Sigmoid colon (tissue), 4 donors: Measurements from ENCODE around the gene CCL4.

ENCODE experiments used
- EP300 ChIP-seq, 4 donors: sonication (generic); formaldehyde crosslinking; IDR thresholded peaks; one replicate each; pipeline ENCODE4 v1.6.1; 2017; ENCODE audit warnings: antibody characterized with exemption in 4 of 4
- POLR2A ChIP-seq, 2 donors: fragments of 450-650 bp; IDR thresholded peaks; one replicate each; pipeline ENCODE4 v1.6.1; 2016; ENCODE audit warnings: antibody characterized with exemption in 2 of 2, mild to moderate bottlenecking in 2 of 2, moderate library complexity in 2 of 2
- POLR2AphosphoS5 ChIP-seq, 4 donors: sonication (generic); formaldehyde crosslinking; IDR thresholded peaks; one replicate each; pipeline ENCODE4 v1.6.1; 2017; ENCODE audit warnings: antibody characterized with exemption in 4 of 4
- TF ChIP-seq, protein P1 (sequence below), 4 experiments: fragments of 450-650 bp in 3 of 4; fragments of 200-600 bp in 1 of 4; IDR thresholded peaks; one replicate each; pipeline ENCODE4 v1.5.1; 2016 to 2019; ENCODE audit warnings: antibody characterized with exemption in 4 of 4, mild to moderate bottlenecking in 3 of 4, moderate library complexity in 2 of 4

DNA sequence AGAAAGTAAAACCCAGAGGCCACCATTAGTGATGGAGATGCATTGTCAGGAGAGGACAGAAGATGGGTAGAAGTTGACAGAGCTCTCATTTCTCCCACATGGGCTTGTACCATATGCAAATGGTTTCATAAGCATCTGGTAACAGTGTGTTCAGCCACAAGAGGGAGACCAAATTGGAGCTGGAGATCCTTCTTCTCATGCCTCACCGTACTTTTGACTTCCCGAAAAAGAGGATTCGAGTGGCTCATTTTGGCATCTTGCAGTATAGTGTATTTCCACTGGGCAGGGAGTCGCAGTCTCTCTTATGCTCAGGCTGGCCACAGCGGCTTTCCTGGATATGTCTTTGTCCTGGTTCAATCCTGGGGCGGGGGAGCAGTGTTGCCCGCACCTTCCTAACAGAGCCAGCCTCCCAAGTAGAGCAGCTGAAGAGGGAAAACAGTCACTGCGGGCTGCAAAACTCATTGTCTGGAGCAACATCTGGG lies 49.1 kb downstream of the CCL4 start:
- TF ChIP-seq, protein P1, sequence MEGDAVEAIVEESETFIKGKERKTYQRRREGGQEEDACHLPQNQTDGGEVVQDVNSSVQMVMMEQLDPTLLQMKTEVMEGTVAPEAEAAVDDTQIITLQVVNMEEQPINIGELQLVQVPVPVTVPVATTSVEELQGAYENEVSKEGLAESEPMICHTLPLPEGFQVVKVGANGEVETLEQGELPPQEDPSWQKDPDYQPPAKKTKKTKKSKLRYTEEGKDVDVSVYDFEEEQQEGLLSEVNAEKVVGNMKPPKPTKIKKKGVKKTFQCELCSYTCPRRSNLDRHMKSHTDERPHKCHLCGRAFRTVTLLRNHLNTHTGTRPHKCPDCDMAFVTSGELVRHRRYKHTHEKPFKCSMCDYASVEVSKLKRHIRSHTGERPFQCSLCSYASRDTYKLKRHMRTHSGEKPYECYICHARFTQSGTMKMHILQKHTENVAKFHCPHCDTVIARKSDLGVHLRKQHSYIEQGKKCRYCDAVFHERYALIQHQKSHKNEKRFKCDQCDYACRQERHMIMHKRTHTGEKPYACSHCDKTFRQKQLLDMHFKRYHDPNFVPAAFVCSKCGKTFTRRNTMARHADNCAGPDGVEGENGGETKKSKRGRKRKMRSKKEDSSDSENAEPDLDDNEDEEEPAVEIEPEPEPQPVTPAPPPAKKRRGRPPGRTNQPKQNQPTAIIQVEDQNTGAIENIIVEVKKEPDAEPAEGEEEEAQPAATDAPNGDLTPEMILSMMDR (IDR thresholded peaks at IDR 0.05) = no peak
- TF ChIP-seq POLR2A (IDR thresholded peaks at IDR 0.05) (no peak), EP300 (IDR thresholded peaks at IDR 0.05) (no peak), POLR2AphosphoS5 (IDR thresholded peaks at IDR 0.05) (no peak)
